ENCODE results near the gene ACSS1.
A peak's percentile ranks its signal among the peaks of the same experiment; 100 is the strongest.

Gene ACSS1

DNA sequence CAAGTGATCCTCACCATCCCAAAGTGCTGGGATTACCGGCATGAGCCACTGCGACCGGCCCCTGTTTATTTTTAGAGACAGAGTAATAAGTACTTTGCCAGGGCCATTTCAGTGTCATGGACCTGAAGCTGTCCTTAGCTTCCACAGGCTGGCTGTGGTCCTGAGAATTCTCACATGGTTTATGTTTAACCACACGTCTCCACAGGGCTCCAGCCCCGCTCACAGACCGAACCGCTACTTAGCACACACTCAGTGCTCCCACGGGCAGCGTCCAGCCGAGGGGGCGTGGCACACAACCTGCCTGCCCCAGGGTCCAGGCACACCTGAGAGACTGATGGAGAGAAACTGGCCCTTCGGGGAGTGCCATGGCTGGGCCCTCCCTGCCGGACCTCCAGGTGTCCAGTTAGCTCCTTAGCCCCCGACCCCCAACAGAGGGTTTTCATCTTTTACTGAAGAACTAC lies 11.7 kb downstream of the ACSS1 start:
- no peak for DNase-seq

DNA sequence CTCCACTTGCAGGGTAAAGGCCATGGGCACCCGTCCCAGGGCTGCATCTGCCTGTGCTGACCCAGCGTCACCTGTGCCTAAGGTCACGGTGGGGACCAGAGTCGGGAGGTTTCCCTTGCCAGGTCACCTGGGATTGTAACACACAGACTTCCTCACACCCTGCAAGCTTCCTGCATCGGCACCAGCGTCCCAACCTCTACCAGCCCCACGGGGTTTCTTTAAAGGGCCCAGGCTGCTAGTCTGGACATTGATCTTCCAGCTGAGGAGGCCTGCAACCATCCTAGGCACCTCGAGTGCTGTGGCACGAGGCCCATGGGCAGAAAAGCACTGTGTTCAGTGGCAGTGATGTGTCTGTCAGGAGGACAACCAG lies 12.6 kb downstream of the ACSS1 start:
- DNase-seq = no peak

DNA sequence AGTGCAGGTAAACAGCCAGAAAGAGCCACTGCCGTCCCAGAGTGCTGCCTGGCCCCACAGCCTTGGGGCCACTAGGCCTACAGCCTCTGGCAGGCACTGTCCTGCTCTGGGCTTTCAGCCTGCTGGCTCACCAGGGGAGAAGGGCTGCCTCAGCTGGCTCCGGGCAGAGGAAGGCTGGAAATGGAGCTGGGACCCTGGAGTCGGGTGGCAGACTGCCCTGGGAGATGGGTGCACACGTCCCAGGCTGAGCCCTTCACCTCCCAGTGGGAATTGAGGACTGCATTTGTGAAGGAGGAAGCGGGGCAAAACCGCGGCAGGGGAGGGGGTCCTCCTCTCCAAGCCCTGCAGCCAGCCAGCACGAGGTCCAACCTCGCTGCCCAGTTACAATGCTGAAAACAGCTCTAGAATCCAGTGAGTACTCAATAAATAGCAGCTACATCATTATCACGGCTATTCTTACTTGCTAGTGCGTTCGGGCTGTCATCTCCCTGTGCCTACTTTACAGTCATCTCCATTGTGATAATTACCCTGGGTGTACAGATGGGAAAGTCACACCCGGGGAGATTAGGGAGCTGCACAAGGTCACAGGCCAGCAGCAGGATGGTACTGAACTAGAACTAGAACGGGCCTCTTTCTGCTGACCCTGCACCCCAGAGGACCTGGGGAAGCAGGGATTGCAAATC lies 13.1 kb downstream of the ACSS1 start:
- no peak for DNase-seq

DNA sequence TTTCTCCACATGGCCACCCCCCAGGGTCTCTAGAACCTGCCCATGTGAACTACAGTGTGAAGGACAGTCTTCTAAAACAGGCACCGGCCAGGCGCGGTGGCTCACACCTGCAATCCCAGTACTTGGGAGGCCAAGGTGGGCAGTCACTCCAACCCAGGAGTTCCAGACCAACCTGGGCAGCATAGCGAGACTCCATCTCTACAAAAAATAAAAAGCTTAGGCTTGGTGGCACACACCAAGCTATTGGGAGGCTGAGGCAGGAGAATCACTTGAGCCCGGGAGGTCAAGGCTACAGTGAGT lies 13.7 kb downstream of the ACSS1 start:
- DNase-seq = no peak

DNA sequence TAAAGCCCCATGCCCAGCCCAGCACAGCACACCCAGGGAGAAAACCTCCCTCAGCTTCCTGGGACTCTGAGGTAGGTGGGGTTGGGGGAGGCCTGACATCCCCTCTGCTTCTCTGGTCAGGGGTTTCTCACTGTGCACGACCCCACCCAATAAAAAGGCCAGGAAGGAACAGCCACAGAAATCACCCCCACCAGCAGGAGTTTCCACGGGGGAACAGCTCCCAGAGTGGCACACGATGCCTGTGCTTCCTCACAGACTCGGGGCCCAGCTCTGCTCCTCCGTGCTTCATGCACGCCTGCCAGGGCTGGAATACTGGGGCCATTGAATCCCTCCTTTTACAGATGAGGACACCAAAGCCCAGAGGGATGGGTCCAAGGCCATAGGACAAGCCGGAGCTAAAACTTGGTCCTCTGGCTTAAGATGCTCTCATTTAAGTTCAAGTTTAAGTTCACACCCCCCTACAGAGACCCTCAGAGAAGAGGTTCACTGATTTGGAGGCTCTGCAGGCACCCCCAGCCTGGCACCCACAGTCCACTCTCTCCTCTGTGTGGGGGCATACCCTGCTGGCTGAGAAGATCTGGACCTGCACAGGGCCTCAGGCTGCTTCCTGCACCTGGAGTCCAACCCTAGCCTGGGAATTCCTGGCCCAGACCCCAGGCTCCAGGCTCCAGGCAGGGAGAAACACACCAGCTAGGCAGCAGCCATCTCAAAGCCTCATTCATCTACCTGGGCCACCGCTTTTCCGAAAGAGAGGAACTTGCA lies 14.3 kb downstream of the ACSS1 start:
- no peak for DNase-seq

DNA sequence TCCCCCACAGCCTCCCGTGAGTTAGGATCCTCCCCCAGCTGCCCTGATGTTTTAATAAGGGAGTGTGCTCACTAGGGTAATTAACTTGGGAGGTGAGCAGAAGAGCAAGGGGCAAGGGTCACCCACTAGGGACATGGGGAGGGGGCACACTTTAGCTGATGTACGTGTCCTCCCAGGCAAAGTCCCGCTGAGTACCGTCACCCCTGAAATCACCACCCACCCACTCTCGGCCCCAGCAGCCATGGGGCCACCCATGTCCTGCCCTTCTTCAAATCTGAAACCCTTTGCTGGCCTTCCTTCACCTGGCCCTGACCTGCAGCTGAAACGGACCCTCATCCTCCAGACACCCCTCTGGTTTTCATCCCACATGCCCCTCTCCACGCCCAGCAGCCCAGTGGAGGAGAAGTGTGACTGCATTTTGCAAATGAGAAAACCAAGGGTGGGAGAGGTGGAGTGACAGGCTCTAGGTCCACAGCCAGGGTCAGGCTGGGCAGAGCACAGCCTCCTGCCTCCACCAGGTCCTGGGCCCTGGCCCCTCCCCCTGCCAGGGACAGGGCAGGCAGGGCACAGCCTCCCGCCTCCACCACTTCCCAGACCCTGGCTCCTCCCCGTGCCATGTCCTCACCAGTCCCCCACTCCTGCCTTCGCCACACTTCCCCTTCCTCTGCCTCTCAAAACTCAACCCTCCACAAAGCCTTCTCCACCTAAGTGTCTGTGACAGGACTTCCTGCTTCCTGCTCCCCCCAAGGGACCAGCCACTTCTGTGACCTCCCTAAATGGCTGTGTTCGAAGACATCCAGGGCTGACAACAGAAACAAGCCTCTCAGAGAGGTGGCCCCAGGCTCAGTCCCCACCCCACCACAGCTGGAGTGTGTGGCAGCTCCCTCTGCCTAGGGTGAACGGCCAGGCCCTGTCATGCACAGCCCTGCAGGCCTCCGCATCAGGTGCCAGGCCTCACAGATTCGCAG lies 15.1 kb downstream of the ACSS1 start:
- no peak for DNase-seq

DNA sequence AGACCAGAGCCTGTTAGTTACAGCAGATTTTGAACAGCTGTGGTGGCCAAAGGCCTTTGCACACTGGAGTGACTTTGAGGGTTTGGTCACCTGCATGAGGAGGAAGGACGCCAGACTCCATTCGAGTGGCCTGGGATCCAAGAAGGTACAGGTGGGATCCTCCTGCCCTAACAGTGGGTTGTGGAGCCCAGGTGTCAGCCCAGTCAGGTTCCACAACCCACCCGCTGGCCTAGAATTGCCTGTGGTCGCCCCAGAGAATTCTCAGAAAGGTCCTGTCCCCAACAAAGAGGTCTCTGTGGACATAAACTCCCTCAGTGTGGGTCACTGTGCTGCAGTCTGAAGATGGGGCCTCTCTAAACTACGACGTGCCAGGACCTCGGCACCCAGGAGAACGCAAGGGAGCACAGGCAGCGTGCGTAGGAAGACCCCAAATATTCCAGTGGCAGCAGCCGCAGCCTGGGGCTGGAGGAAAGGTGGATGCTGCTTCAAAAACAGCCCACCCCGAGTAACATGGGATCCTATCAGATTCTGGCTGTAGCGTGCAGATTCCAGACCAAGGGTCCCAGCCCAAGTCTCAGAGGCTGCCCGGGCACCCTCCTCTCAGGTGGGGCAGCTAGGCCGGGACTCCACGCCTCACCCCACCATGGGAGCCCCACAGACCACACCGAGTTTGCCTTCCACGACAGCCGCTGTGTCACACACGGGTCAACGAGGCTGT lies 16.0 kb downstream of the ACSS1 start:
- DNase-seq = no peak

DNA sequence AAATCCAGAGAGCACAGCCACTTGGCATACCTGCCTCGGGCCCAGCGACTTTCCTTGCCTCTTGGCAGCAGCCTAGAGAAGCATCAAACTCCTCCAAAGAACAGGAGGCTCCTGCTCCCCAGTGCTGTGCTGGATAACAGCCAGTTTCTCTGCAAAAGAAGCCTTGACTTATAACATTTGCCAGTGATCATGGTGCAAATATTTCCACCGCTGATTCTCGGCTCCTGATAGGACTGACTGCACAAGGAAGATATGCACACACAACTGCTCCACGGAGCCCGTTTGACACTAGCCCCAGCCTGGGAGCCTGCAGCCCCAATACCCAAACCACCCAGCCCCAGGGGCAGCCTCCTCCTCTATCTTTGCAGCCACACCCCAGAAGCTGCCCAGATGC lies 17.5 kb downstream of the ACSS1 start:
- no peak for DNase-seq

DNA sequence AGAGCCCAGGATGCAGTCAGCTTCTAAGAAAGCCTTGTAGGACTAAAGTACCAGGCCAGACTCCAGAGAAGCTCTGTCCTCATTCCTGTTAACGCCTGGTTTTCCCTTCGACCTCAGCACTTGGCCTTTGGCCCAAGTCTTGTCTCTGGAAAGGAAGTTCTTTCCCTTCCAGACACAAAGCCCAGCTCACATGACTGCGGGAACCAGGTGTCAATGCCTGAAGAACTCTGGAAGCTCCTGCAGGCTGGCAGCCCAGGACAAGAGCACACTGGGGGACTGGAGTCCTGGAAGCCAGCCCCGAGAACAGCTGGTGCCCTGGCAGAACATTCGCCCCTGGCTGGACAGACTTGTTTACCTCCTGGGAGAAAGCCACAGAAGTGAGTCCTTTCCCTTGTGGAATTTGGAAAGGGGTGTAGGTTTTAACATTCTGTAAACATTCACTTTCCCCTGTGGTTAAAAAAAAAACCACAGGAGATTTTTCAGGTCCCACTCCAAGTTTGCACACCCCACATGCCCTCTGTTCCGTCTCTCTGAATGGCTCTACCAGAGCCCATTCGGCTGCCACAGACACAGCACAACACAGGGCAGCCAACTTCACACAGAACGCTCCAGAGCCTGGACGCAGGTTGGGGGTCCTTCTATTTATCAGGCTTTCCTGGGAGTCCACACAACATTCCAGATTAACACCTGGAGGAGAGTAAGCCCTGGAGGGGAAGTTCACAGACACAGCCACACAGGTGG lies 18.1 kb downstream of the ACSS1 start:
- peak; percentile 56 for DNase-seq

DNA sequence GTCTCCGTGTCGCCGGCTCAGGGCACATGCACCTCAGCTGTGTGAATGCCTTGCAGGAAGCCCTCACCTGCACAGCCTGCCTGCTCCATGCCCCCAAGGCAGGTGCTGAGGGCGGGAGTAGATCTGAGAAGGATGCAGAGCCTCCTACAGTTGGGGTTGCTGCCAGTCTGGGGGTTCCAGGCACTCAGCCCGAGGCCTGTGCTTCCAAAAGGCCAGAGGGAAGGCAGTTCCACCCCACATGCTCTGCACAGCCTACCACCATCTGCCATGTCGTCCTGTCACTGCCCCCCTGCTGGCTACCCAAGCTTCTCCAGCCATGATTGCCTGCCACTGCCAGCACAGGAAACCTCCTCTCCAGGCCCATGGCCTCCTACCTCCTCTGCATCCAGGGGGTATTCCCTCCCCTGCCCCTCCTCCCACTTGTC lies 19.3 kb downstream of the ACSS1 start:
- DNase-seq = no peak

DNA sequence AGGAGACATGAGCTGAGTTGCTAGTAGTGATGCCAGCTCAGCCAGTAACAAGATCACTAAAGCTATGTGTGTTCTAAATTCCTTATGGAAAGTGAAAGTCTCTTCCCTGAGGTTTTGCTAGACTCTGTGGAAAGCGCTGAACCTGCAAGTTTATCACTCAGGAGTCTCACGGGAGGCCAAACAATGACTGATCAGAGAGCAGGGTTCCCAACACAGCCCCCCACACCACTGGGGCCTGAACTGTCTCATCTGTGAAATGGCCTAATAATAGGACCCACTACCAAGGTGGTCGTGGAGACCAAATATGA lies 19.9 kb downstream of the ACSS1 start:
- DNase-seq = no peak

DNA sequence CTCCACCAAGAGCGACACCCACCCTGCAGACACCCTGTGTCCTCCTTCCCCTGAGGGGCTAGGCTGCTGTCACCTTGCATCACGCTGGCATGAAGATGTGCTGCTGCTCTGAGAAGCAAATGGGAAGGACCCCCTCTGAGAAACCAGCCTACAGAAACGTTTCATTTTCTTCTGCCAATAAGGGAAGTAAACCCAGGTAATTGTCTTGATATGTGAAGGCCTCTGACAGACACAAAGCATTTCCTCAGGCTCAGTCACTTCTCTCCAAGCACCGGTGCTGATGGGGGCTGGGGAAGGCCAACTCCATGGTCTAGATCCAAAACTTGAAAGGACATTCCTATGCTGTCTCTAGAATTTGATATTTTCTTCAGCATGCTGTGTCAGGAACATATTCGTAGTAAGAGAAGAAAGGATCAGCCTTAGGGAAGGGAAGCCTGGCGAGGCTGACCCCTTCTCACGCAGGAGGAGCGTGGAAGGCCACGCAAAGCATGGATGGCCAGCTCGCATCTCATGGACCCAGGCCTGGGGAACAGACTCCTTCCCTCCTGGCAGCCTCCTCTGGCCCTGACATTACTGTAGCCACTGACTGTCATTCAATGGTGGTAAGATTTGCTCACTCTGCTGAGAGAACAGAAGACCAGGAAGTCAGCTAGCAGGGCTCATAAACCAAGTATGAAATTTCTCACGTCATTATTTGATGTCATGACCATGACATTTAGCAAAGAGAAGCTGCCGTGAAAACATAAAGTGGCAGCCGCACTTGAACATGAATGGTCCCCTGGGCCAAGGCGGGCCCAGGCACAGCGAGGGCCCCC lies 20.4 kb downstream of the ACSS1 start:
- DNase-seq = no peak

DNA sequence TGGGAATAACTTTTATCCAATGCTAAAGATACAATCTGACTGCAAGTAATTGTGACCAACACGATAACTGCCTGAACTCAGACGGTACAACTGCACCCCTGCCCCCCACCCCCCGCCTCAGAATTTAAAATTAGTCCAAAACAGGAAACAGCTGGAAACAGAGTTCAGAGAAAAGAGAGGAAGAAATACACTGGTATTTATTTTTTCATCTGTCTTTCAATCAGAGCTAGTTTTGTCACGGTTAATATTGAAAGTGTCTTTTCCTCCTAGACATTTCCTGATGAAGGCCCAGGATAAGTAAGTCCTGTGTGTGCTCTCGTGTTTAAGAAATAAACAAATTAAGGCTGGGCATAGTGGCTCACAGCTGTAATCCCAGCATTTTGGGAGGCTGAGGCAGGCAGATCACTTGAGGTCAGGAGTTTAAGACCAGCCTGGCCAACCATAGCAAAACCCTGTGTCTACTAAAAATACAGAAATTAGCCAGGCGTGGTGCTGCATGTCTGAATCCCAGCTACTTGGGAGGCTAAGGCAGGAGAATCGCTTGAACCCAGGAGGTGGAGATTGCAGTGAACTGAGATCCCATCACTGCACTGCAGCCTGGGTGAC lies 21.5 kb downstream of the ACSS1 start:
- no peak for DNase-seq

DNA sequence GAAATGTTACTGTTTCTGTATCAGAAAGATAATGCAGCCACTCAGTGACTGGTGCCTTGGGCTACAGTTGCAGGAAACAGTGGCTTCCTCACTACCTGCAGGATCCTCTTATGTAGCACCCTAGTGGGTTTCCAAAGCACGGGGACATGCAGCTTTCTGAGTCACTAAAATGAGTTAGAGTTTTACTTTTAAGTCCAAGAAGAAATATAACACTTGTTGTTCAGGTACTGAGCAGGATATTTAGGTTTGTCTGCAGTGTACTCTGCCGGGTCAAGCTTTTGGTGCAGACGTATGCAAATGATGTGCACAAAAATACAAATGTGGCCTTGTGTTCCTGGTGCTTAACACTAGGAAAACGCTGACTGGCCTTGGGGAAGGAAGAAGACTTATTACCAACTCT lies 22.0 kb downstream of the ACSS1 start:
- no peak for DNase-seq

DNA sequence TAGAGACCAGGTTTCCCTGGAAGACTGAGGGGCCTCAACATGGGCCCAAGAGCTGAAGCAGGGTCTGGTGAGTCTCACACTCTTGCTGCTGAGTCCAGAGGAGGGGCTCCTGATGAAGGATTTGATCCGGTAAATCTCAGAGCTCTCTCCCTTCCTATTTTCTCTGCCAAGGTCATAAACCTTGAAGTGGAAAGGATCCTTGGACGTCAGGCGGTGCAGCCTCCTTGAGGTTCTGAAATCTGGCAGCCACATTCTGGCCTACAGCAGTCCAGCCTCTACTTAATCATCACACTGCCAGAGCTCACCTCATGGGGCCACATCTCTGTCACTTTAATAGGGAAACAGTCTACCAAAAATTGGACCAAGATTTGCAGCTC lies 24.0 kb downstream of the ACSS1 start:
- no peak for DNase-seq

DNA sequence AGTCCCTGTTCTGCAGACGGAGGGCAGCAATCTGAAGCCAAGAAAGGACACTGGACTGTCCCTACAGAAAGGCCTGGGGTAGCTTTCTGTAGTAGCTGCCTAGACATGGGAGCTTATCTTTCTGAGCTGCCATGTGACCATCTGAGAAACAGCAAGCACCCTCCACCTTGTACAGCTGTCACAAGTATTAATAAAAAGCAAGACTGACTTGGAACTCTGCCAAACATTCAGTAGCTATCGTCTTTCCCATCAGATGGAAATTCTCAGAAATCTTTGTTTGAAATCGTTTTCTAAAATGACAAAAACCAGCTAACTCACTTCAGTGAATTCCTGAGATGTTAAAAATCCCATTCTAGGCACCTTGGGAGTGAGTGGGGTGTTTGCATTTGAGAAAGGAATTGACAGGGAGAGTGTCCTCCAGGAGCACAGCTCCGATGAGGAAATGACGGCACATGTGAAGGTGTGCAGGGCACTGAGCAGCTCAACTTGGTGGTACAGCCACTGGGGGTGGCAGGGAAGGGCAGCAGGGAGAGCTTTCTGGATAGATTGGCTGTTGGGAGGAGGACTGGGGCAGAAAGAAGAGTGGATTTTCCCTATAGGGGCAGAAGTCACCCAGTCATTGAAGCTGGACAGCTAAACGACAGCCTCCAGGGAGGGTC lies 24.5 kb downstream of the ACSS1 start:
- DNase-seq = peak; percentile 23

DNA sequence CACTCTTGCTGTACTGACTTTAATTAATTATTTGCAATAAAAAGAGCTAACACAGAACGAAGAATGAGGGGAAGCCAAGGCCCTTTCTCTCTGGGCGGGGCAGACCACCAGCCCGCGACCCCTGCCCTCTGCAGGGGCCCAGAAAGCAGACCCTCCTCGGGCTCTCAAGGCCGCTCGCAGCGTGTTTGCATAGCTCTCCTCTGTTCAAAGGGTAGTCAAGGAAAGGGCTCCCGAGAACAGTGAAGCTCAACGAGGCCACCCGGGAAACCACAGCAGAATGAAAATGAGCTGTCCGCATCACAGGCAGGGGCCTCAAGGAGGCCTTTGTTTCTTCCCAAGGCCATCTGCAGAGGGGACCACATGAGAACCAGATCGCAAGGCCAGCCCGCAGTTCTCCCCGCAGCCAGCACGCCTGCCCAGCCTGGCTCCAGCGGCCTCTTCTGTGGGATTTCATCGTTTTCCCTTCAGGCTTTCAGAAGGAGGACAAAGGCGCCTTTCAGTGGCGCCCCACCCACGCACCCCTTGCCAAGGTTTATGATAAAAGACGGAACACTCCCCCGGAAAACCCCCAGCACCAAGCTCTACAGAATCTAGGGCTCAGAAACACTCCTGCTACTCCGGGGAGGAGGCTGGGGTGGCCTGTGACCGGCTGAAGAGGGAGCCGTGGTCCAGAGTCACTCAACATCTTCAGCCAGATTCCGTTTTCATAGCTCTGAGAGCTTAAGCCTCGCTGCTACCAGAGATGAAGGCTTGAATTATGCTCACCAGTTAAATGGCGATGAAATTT lies 25.3 kb downstream of the ACSS1 start:
- no peak for DNase-seq

DNA sequence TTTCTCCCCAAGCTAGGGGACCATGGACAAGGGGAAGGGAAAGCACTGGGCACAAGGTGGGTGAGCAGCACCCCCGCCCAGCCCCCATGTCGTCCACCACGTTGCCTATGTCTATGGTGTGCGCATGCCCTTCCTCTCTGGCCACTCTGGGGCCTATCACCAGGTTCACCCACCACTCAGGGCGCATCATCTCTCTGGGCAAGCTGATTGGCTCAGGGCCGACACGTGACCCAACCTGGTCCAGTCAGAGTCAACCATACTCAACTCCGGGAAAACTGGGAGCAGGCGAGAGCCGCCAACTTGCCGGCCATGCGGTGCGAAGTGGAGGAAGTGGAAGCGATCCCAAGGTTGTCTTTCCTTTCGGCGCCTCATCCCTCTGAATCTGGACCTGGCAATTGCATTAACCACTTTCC lies 25.9 kb downstream of the ACSS1 start:
- DNase-seq = no peak

DNA sequence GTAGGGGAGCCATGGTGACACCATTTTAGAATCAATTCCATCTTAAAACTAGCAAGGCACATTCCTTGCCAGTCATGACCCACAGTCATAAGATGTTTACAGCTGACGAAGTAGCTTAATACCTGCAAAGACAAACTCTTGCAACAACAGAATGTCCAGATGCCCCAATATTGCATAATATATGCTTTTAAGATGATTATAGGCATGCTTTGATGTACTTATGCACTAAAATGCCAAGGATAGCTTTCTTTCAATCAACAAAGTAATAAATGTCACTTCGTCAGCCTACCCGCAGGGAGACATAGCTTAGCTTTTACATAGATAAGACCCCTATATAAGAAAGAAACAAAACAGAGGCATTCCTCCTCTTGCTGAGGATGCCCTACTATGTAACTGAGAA lies 26.7 kb downstream of the ACSS1 start:
- DNase-seq = no peak
